Measurements from ENCODE around the gene STX3. TPM values are rescaled to one million over a fixed set of nuclear protein-coding genes. Genes with fewer than 3 reads are reported as not detected.

Gene STX3
- total RNA-seq, 4 donors from 2014 or later = 24.1 to 48.2 (median 29.9) TPM

GRCh38 chr11:59728154-59728553 lies 27.0 kb upstream of the STX3 start:
- no peaks in the 10 kb centered on the region for H3K36me3 ChIP-seq
- WGBS = 64% methylated on average over 3 of the region's 3 CpGs
- H3K4me1 ChIP-seq = no peaks in the 10 kb centered on the region
- TF ChIP-seq POLR2AphosphoS5 (IDR thresholded peaks at IDR 0.05) (no peak), CTCF (IDR thresholded peaks at IDR 0.05) (no peak), POLR2A (IDR thresholded peaks at IDR 0.05) (no peak), EP300 (IDR thresholded peaks at IDR 0.05) (no peak)
- no peaks in the 10 kb centered on the region for H3K9me3 ChIP-seq
- no peak overlapping the region for H3K27ac ChIP-seq
- DNase-seq (ENCODE audit: low spot score in 2 of 2) = no peak
- H3K4me3 ChIP-seq = no peak overlapping the region
- no peaks in the 10 kb centered on the region for H3K27me3 ChIP-seq

DNA sequence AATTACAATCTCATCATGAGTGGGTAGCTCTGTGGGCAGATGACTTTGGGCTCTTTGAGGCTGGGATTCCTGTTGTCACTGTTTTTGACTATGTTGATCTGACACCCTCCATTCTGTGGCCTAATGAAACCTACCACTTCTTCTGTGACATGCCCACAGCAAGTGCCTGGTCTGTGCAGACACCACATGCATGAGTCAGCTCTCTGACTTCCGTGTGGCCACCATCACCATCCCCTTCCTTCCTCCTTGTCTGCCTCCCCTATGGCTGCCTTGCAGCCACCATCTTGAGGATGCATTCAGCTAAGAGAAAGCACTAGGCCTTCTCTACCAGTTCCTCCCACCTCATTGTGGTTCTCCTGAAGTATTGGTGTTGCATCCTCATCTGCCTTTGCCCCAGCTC lies 26.3 kb upstream of the STX3 start:
- Histone ChIP-seq H3K27me3 (no peaks in the 10 kb centered on the region), H3K9me3 (no peaks in the 10 kb centered on the region), H3K27ac (no peak overlapping the region), H3K4me1 (no peaks in the 10 kb centered on the region), H3K36me3 (no peaks in the 10 kb centered on the region), H3K4me3 (no peak overlapping the region)
- no peak for DNase-seq (ENCODE audit: low spot score in 2 of 2)
- 67% methylated on average over 1 of the region's 1 CpG for WGBS
- no peak for TF ChIP-seq EP300 (IDR thresholded peaks at IDR 0.05)
- no peak for TF ChIP-seq POLR2A (IDR thresholded peaks at IDR 0.05)
- no peak for TF ChIP-seq POLR2AphosphoS5 (IDR thresholded peaks at IDR 0.05)
- no peak for TF ChIP-seq CTCF (IDR thresholded peaks at IDR 0.05)

- DNase-seq (ENCODE audit: low spot score in 2 of 2) = no peak
- Histone ChIP-seq H3K27me3 (no peaks in the 10 kb centered on the region), H3K27ac (no peak overlapping the region), H3K4me3 (no peak overlapping the region), H3K9me3 (no peaks in the 10 kb centered on the region), H3K4me1 (no peaks in the 10 kb centered on the region), H3K36me3 (no peaks in the 10 kb centered on the region)
- 71% methylated on average over 5 of the region's 5 CpGs for WGBS
- TF ChIP-seq POLR2A (IDR thresholded peaks at IDR 0.05) (no peak), CTCF (IDR thresholded peaks at IDR 0.05) (no peak), POLR2AphosphoS5 (IDR thresholded peaks at IDR 0.05) (no peak), EP300 (IDR thresholded peaks at IDR 0.05) (no peak)
Measured at GRCh38 chr11:59729834-59730233, 25.3 kb upstream of the STX3 start.

DNA sequence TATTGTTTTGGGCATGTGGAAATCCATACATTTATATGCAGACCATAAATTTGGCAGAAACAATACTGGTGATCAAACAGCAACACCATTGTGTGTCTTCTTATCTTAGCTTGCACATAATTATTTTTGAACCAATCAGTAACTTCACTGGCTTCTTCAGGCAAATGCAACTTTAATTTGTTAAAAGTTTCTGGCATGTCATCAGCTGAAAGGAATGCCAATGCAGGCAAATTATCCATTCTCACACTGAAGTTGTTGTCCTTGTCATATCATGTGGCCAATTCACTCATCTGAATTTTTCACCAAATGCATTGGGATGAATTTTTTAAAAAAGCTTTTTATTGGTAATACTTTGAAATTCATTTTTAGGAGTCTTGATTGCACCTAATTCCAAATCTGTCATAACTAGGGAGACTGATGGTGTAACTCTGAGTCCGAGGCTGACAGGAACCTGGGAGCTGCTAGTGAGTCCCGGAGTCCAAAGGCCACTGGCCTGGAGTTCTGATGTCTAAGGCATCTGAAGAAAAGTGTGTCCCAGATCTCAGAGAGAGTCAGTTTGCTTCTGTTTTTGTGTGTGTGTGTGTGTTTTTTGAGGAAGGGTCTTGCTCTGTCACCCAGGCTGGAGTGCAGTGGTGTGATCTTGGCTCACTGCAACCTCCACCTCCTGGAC lies 24.1 kb upstream of the STX3 start:
- no peak for TF ChIP-seq POLR2AphosphoS5 (IDR thresholded peaks at IDR 0.05)
- TF ChIP-seq CTCF (IDR thresholded peaks at IDR 0.05) = no peak
- TF ChIP-seq POLR2A (IDR thresholded peaks at IDR 0.05) = no peak
- TF ChIP-seq EP300 (IDR thresholded peaks at IDR 0.05) = no peak
- Histone ChIP-seq H3K4me3 (no peak overlapping the region), H3K27ac (no peak overlapping the region), H3K27me3 (no peaks in the 10 kb centered on the region), H3K36me3 (no peaks in the 10 kb centered on the region), H3K9me3 (no peaks in the 10 kb centered on the region), H3K4me1 (no peaks in the 10 kb centered on the region)
- 79% methylated on average over 2 of the region's 2 CpGs for WGBS
- no peak for DNase-seq (ENCODE audit: low spot score in 2 of 2)

DNA sequence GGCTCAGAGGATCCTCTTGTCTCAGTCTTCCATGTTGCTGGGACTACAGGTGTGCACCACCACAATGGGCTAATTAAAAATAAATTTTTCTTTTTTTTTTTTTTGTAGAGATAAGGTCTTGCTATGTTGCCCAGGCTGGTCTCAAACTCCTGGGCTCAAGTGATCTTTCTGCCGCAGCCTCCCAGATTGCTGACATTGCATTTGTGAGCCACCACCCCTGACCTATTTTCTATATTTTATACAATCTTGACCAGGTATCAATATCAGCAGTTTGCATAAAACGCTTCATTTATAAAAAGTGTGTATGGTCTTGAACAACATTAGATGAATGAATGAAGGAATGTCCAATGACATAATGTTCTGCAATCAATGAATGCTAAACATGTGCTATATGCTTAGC lies 9.1 kb upstream of the STX3 start:
- Histone ChIP-seq H3K36me3 (no peaks in the 10 kb centered on the region), H3K27me3 (no peaks in the 10 kb centered on the region), H3K4me1 (no peaks in the 10 kb centered on the region), H3K4me3 (no peak overlapping the region), H3K9me3 (no peaks in the 10 kb centered on the region), H3K27ac (no peak overlapping the region)
- 78% methylated on average over 2 of the region's 2 CpGs for WGBS
- TF ChIP-seq EP300 (IDR thresholded peaks at IDR 0.05) (no peak), POLR2A (IDR thresholded peaks at IDR 0.05) (no peak), POLR2AphosphoS5 (IDR thresholded peaks at IDR 0.05) (no peak), CTCF (IDR thresholded peaks at IDR 0.05) (no peak)
- DNase-seq (ENCODE audit: low spot score in 2 of 2) = no peak
